GM18499 (cell line): Measurements from ENCODE around the gene MLLT6.

Experiments used
- ATAC-seq: cut with Tn5 transposase; IDR thresholded peaks from one replicate; pipeline ENCODE4 v1.9.1; 2021; ENCODE audit warnings: moderate number of reproducible peaks; ENCODE audit not compliant: insufficient read depth, unreplicated experiment

Gene MLLT6

GRCh38 chr17:38740806-38741205 is 35.7 kb downstream of the MLLT6 start:
- ATAC-seq = no peak

- ATAC-seq = no peak
These were observed 36.4 kb downstream of the MLLT6 start for GRCh38 chr17:38741461-38741860.

DNA sequence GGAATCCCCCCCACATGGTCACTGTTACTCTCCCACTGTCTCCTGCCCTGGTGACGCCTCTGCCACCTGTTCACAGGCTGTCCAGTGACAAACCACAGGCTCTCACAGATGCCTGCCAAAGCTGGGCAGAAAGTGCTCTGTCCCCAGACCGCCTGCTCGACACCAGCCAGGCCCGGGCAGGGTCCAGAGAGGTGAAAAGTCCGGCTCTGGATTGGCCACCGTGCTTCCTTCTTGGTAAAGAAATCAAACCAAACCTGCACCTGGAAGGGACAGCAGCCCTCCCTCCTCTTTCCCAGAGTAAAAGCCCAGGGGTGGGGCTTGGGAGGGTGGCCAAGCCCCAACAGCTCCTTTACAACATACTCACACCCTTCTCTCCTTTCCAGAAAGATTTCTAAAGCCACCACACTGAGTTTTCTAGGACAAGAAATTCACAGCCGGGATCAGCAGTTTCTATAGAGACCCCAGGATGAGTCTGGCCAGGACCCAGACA is 36.9 kb downstream of the MLLT6 start:
- ATAC-seq = no peak

- no peak for ATAC-seq
These were observed 37.6 kb downstream of the MLLT6 start for GRCh38 chr17:38742411-38743308.

GRCh38 chr17:38743556-38744171 is 38.6 kb downstream of the MLLT6 start:
- no peak for ATAC-seq

DNA sequence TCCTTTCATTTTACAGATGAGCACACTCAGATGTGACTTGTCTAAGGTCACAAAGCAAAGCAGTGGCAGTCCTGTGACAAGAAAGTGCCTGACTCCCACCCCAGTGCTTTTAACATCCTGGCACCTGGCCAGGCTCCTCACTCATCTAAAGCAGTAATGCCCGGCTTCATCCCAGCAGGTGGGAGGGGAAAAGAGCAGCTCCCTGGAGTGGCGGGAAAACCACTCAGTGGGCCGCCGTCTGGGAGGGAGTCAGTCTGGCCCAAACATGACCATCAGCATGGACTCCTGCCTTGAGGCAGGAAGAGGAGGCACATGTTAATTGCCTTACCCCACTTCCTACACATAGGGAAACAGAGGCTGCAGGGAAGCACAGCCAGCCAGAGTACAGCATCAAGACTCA is 40.5 kb downstream of the MLLT6 start:
- no peak for ATAC-seq

DNA sequence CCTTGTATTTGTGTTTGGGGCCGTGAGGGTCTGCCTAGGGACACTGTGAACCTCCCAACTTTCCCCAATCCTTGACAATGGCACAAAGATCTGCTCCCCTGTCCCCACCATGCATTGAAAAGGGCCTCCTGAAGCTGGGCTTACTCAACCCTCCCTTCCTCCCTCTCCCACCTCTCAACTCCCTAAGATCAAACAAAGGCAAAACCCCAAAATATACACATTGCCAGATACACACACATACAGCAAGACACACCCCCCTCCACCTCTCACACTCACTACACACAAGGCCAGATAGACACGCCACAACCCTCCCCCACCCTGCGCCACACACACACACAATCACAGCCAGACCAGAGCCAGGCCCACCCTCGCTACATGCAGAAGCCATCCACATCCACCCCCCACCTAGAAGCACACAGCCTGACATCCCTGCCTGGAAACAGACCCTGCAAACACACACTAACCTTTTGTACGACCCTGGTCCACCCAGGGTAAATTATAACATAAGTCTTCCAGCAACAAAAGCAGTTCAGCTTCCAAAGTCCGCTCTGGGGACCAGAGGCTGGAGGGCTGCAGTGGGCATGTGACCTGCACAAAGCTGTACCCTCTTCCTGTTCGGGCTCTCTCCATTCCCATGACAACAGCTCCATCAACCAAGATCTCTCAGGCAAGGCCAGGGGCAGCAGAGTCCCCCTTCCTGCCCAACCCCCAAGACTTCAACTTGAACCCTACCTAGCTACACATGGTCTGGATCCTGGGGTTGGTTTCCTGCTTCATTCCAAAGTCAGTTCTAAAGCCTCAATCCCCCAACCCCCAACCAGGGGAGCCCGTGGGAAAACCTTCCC is 41.2 kb downstream of the MLLT6 start:
- no peak for ATAC-seq

- no peak for ATAC-seq
These were observed 41.9 kb downstream of the MLLT6 start for GRCh38 chr17:38746849-38747462.

- ATAC-seq = no peak
These were observed 42.5 kb downstream of the MLLT6 start for GRCh38 chr17:38747463-38748148.

DNA sequence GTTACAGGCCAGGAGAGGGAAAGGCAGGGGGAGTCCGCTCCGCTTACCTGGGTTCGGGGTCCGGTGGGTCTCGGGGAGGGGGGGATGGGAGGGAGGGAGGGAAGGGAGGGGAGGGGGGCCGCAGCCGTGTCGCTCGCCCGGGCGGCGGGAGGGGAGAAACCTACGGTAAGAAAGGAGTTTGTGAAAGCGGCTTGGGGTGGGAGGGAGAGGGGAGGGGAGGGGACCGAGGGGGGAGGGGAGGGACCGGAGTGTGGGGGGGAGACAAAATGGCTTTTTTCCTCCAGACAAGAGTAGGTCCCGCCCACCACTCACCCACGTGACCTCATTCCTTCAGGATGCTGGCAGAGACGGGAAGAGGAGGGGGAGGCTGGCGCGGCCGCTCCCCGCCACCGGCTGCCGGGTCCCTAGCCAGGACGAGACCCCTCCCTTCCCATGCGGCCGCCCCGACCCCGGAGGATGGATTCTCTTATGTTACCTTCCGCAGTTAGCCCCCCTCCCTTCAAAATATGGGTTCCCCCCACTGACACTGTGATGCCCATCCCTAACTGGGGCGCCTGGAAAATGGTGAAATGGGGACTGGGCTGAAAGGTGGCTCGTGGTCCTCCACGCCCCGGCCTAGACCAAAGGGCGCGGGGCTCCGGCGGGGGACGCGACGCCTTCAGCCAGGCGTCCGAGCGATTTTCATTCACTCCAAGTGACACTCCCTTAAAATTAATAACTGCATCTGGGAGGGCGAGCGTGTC is 43.2 kb downstream of the MLLT6 start, which contains the start of gene PCGF2:
Gene PCGF2, minus strand, starts transcription at position 188 of the 743 bp plus-strand sequence. CDS start 7,934 bp downstream, outside the sequence.
- ATAC-seq = no peak

DNA sequence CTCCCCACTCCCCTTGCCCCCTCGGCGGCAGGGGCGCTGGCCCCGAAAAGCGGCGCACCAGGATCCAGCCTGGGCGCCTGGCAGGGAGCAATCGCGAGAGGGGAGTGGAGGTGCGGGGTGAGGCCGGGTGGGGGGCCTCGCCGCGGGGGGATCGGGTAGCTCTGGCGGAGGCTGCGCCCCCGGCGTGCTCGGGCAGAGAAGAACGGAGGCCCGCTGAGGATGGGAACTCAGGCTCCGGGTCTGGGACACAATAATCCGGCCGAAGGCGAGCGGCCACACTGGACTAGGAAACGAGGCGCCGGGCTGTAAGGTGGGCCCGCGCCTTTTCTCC is 43.8 kb downstream of the MLLT6 start:
- no peak for ATAC-seq

- ATAC-seq = no peak
These were observed 44.4 kb downstream of the MLLT6 start for GRCh38 chr17:38749223-38750043.

- ATAC-seq = no peak
These were observed 44.9 kb downstream of the MLLT6 start for GRCh38 chr17:38750044-38750311.

DNA sequence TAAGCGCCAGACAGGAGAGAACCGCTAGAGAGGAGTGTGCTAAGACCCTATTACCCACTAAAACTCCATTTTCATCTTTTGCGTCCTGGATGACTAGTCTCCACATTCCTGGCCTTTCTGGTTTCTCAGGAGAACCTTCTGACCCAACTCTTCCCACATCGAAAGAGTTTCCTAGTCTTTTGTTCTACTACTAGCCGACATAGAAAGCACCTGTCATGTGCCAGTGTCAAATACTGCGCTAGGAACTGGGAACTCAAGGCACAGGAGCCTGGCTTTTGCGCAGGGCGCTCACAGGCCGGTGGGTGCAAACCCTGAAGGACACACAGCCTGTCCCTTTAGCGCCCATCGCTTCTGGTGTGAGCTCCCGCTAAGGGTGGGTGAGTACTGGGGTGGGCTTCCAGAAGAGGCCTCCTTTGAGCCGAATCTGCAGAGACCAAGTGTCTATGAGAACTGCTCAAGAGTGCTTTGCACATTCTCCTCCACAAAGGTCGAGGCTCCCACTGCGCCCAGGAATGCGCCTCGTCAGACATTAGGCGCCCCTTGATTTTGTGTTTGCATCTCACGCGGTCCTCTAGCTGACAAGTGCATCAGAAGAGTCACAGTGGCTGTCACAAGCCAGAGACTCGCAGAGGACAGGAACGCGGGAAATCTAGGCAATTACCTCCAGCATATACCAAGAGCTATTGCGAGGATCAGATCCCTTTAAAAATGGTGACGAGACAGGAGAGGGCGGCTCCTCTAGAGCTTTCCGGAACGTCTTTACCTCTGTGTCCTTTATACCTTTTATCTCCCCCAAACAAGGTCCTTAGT is 45.4 kb downstream of the MLLT6 start:
- no peak for ATAC-seq

DNA sequence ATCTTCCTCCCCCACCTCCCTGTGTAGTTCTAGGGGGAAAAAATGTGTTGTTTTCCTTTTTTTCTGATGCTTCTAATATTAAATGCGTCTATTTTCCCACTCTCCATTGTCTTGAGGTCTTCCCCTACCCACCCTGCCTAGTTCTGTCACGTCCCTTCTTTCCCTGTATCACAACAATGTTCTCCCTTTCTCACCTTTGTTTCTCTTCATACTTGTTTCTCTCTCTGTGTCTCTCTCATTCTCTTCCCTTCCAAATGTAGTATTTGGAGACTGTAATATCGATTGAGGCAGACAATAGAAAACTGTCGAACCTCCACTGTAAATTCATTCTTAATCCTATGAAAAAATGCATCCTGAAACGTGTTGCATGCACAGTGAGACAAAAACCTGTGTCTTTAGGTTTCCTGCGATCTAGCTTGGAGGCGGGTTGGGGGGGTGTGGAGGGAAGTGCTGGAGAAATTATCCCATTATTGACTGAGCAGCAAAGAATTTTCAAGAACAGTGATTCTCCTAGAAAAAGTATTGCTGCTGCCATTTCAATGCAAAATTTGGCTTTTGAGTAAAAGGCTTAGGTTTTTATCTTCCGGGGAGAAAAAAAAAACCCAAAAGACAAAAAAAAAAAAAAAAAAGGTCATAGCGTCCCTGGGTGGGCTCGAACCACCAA is 46.2 kb downstream of the MLLT6 start:
- no peak for ATAC-seq

GRCh38 chr17:38751808-38752307 is 46.8 kb downstream of the MLLT6 start:
- no peak for ATAC-seq
